ENCODE data around the gene SPC24. TPM values are rescaled to one million over a fixed set of nuclear protein-coding genes. Genes with fewer than 3 reads are reported as not detected.
"Not testable (repeated sequence)": the region's sequence is repeated elsewhere in the genome, so short reads cannot be mapped to it uniquely, and the experiment has no call there.

Gene SPC24
- total RNA-seq, 1 donor from 2014 or later: 3.2 TPM

DNA sequence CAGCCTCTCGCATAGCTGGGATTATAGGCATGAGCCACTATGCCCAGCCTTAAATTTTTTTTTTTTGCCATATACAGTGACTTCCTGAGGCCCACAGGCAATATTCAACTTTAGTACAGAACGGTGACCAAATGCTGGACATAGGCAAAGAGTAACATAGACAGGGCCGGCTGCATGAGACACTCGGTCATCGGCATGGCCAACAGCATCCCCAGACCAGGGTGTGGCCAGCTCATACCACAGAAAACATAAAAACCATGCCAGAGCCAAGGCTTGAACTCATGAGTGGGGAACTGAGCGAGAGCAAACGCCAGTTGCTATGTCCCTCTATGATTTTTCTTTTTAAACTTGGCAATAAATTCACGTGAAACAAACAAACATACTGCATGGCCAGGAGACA is 24.8 kb upstream of the SPC24 start:
- Mint-ChIP-seq H3K4me3 (ENCODE audit: unreplicated experiment) (no peak overlapping the region), H3K9me3 (ENCODE audit: unreplicated experiment) (no peaks in the 10 kb centered on the region), H3K4me1 (ENCODE audit: low read depth, unreplicated experiment) (no peaks in the 10 kb centered on the region), H3K36me3 (ENCODE audit: low read depth, unreplicated experiment) (peaks cover 27% of the 10 kb centered on the region), H3K27ac (ENCODE audit: unreplicated experiment) (no peak overlapping the region), H3K27me3 (ENCODE audit: low read depth, unreplicated experiment) (no peaks in the 10 kb centered on the region)
- DNase-seq (ENCODE audit: low read depth): no peak
- peaks cover 7% of the 10 kb centered on the region for H3K79me2 ChIP-seq (ENCODE audit: insufficient read depth, low read length)
- H3K9ac ChIP-seq (ENCODE audit: low read length): no peak overlapping the region
- H3K9me3 ChIP-seq (ENCODE audit: insufficient read depth, low read depth, low read length): no peaks in the 10 kb centered on the region
- H2AFZ ChIP-seq (ENCODE audit: low read depth, low read length): no peak overlapping the region
- H3K27me3 ChIP-seq (ENCODE audit: insufficient read depth, low read length): no peaks in the 10 kb centered on the region
- FAIRE-seq: no peak
- H3K27ac ChIP-seq (ENCODE audit: low read depth, low read length): no peak overlapping the region
- no peak overlapping the region for H3K4me2 ChIP-seq (ENCODE audit: low read length)
- TF ChIP-seq EZH2 (IDR thresholded peaks at IDR 0.05; ENCODE audit: insufficient read depth, low read length): no peak
- TF ChIP-seq, protein P1, sequence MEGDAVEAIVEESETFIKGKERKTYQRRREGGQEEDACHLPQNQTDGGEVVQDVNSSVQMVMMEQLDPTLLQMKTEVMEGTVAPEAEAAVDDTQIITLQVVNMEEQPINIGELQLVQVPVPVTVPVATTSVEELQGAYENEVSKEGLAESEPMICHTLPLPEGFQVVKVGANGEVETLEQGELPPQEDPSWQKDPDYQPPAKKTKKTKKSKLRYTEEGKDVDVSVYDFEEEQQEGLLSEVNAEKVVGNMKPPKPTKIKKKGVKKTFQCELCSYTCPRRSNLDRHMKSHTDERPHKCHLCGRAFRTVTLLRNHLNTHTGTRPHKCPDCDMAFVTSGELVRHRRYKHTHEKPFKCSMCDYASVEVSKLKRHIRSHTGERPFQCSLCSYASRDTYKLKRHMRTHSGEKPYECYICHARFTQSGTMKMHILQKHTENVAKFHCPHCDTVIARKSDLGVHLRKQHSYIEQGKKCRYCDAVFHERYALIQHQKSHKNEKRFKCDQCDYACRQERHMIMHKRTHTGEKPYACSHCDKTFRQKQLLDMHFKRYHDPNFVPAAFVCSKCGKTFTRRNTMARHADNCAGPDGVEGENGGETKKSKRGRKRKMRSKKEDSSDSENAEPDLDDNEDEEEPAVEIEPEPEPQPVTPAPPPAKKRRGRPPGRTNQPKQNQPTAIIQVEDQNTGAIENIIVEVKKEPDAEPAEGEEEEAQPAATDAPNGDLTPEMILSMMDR (IDR thresholded peaks at IDR 0.05; ENCODE audit: insufficient read depth, low read depth, low read length): no peak
- peaks cover 18% of the 10 kb centered on the region for H3K36me3 ChIP-seq (ENCODE audit: insufficient read depth, low read length)
- no peak overlapping the region for H3K4me3 ChIP-seq (ENCODE audit: insufficient read depth, low read depth, low read length)
- H4K20me1 ChIP-seq (ENCODE audit: insufficient read depth, low read length): peaks cover 8% of the 10 kb centered on the region
- peaks cover 10% of the 10 kb centered on the region for H3K4me1 ChIP-seq (ENCODE audit: insufficient read depth, low read length)

DNA sequence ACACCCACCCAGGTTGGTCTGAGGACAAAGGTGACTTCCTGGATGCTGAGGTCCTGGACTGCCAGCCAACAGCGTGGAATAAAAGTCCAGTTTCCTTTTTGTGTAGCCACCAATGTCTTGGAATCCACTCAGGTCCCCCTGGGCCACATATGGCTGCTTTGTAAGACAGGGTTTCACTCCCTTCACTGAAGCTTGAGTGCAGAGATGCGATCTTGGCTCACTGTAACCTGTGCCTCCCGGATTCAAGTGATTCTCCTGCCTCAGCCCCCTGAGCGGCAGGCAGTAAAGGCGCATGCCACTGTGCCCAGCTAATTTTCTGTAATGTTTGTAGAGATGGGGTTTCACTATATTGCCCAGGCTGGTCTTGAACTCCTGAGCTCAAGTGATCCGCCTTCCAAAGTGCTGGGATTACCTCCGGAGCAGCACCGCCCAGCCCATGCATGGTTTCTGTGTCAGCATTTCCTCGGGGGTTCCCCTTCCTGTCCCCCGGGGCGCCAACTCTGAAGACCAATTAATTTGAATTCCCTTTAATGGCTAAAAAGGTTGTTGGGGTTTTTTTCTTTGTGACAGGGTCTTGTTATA is 24.2 kb upstream of the SPC24 start:
- no peak overlapping the region for H3K4me3 Mint-ChIP-seq (ENCODE audit: unreplicated experiment)
- H4K20me1 ChIP-seq (ENCODE audit: insufficient read depth, low read length): peaks cover 8% of the 10 kb centered on the region
- peaks cover 7% of the 10 kb centered on the region for H3K79me2 ChIP-seq (ENCODE audit: insufficient read depth, low read length)
- H3K4me2 ChIP-seq (ENCODE audit: low read length): peak overlapping the region; percentile 26
- no peak overlapping the region for H2AFZ ChIP-seq (ENCODE audit: low read depth, low read length)
- TF ChIP-seq EZH2 (IDR thresholded peaks at IDR 0.05; ENCODE audit: insufficient read depth, low read length): no peak
- TF ChIP-seq, protein P1 (IDR thresholded peaks at IDR 0.05; ENCODE audit: insufficient read depth, low read depth, low read length): no peak
- no peak for DNase-seq (ENCODE audit: low read depth)
- H3K36me3 ChIP-seq (ENCODE audit: insufficient read depth, low read length): peaks cover 20% of the 10 kb centered on the region
- no peaks in the 10 kb centered on the region for H3K27me3 ChIP-seq (ENCODE audit: insufficient read depth, low read length)
- H3K4me3 ChIP-seq (ENCODE audit: insufficient read depth, low read depth, low read length): no peak overlapping the region
- no peak overlapping the region for H3K27ac ChIP-seq (ENCODE audit: low read depth, low read length)
- peaks cover 10% of the 10 kb centered on the region for H3K4me1 ChIP-seq (ENCODE audit: insufficient read depth, low read length)
- H3K27ac Mint-ChIP-seq (ENCODE audit: unreplicated experiment): no peak overlapping the region
- H3K36me3 Mint-ChIP-seq (ENCODE audit: low read depth, unreplicated experiment): peaks cover 29% of the 10 kb centered on the region
- no peaks in the 10 kb centered on the region for H3K9me3 Mint-ChIP-seq (ENCODE audit: unreplicated experiment)
- no peak overlapping the region for H3K9ac ChIP-seq (ENCODE audit: low read length)
- no peaks in the 10 kb centered on the region for H3K4me1 Mint-ChIP-seq (ENCODE audit: low read depth, unreplicated experiment)
- FAIRE-seq: no peak
- H3K27me3 Mint-ChIP-seq (ENCODE audit: low read depth, unreplicated experiment): no peaks in the 10 kb centered on the region
- no peaks in the 10 kb centered on the region for H3K9me3 ChIP-seq (ENCODE audit: insufficient read depth, low read depth, low read length)

DNA sequence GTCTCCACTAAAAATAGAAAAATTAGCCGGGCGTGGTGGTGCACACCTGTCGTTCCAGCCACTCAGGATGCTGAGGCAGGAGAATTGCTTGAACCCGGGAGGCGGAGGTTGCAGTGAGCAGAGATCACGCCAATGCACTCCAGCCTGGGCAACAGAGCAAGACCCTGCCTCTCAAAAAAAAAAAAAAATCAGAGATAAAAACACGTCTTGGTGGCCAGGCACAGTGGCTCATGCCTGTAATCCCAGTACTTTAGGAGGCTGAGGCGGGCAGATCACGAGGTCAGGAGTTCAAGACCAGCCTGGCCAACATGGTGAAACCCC is 23.5 kb upstream of the SPC24 start:
- H3K4me1 ChIP-seq (ENCODE audit: insufficient read depth, low read length): peaks cover 10% of the 10 kb centered on the region
- not testable (repeated sequence) for H2AFZ ChIP-seq (ENCODE audit: low read depth, low read length); H3K9me3 ChIP-seq (ENCODE audit: insufficient read depth, low read depth, low read length); DNase-seq (ENCODE audit: low read depth); H4K20me1 ChIP-seq (ENCODE audit: insufficient read depth, low read length); H3K4me3 ChIP-seq (ENCODE audit: insufficient read depth, low read depth, low read length); H3K27me3 Mint-ChIP-seq (ENCODE audit: low read depth, unreplicated experiment); H3K9ac ChIP-seq (ENCODE audit: low read length); H3K79me2 ChIP-seq (ENCODE audit: insufficient read depth, low read length); H3K4me3 Mint-ChIP-seq (ENCODE audit: unreplicated experiment); H3K9me3 Mint-ChIP-seq (ENCODE audit: unreplicated experiment); H3K27ac Mint-ChIP-seq (ENCODE audit: unreplicated experiment); H3K27me3 ChIP-seq (ENCODE audit: insufficient read depth, low read length); H3K27ac ChIP-seq (ENCODE audit: low read depth, low read length); H3K4me1 Mint-ChIP-seq (ENCODE audit: low read depth, unreplicated experiment); FAIRE-seq
- H3K36me3 Mint-ChIP-seq (ENCODE audit: low read depth, unreplicated experiment): peaks cover 33% of the 10 kb centered on the region
- peak overlapping the region; percentile 46 for H3K4me2 ChIP-seq (ENCODE audit: low read length)
- H3K36me3 ChIP-seq (ENCODE audit: insufficient read depth, low read length): peaks cover 21% of the 10 kb centered on the region
